Activated CD4-positive, alpha-beta T cell treated with anti-CD3 and anti-CD28 coated beads, Interleukin-2, Interleukin-4, amounts not matched to agents 100 ng/mL and 50 ng/mL, durations not matched to agents 16 hours and 8 hours (primary cell): ENCODE measurements around the gene JARID2.

Experiments
- DNase-seq: peaks from one replicate; pipeline ENCODE4 v3.0.0-alpha.2; 2020; ENCODE audit warnings: low spot score

Gene JARID2

GRCh38 chr6:15493437-15494168 lies 247.7 kb downstream of the JARID2 start:
- no peak for DNase-seq

GRCh38 chr6:15495375-15495901 lies 249.6 kb downstream of the JARID2 start:
- DNase-seq: no peak

- no peak for DNase-seq
Measured at GRCh38 chr6:15496345-15497131, 250.7 kb downstream of the JARID2 start.

- no peak for DNase-seq
Measured at GRCh38 chr6:15498640-15499039, 252.8 kb downstream of the JARID2 start.

- DNase-seq: no peak
Measured at GRCh38 chr6:15499125-15499524, 253.3 kb downstream of the JARID2 start.

GRCh38 chr6:15499591-15499990 lies 253.7 kb downstream of the JARID2 start:
- DNase-seq: no peak

- no peak for DNase-seq
Measured at GRCh38 chr6:15500078-15500740, 254.3 kb downstream of the JARID2 start.

- DNase-seq: no peak
Measured at GRCh38 chr6:15500901-15501825, 255.3 kb downstream of the JARID2 start.

GRCh38 chr6:15501826-15502445 lies 256.1 kb downstream of the JARID2 start:
- no peak for DNase-seq

- DNase-seq: no peak
Measured at GRCh38 chr6:15502446-15503345, 256.8 kb downstream of the JARID2 start.

GRCh38 chr6:15503346-15503680 lies 257.4 kb downstream of the JARID2 start:
- no peak for DNase-seq

- DNase-seq: no peak
Measured at GRCh38 chr6:15504040-15504495, 258.2 kb downstream of the JARID2 start.

- no peak for DNase-seq
Measured at GRCh38 chr6:15504581-15505350, 258.9 kb downstream of the JARID2 start.

- DNase-seq: no peak
Measured at GRCh38 chr6:15505463-15505918, 259.6 kb downstream of the JARID2 start.

- no peak for DNase-seq
Measured at GRCh38 chr6:15506066-15506465, 260.2 kb downstream of the JARID2 start.

GRCh38 chr6:15507221-15507620 lies 261.4 kb downstream of the JARID2 start:
- DNase-seq: no peak

GRCh38 chr6:15507746-15508145 lies 261.9 kb downstream of the JARID2 start:
- DNase-seq: no peak

- no peak for DNase-seq
Measured at GRCh38 chr6:15508441-15508871, 262.6 kb downstream of the JARID2 start.

- DNase-seq: no peak
Measured at GRCh38 chr6:15508931-15509330, 263.1 kb downstream of the JARID2 start.
